NCI-H1694 (cell line): Measurements from ENCODE around the gene ASPDH.
A peak's percentile ranks its signal among the peaks of the same experiment; 100 is the strongest.
"Not testable (repeated sequence)": the region's sequence is repeated elsewhere in the genome, so short reads cannot be mapped to it uniquely, and the experiment has no call there.

ENCODE experiments used
- DNase-seq: peaks from one replicate; lab custom pipeline; 2025; lab: John Stamatoyannopoulos, UW

ASPDH gene

DNA sequence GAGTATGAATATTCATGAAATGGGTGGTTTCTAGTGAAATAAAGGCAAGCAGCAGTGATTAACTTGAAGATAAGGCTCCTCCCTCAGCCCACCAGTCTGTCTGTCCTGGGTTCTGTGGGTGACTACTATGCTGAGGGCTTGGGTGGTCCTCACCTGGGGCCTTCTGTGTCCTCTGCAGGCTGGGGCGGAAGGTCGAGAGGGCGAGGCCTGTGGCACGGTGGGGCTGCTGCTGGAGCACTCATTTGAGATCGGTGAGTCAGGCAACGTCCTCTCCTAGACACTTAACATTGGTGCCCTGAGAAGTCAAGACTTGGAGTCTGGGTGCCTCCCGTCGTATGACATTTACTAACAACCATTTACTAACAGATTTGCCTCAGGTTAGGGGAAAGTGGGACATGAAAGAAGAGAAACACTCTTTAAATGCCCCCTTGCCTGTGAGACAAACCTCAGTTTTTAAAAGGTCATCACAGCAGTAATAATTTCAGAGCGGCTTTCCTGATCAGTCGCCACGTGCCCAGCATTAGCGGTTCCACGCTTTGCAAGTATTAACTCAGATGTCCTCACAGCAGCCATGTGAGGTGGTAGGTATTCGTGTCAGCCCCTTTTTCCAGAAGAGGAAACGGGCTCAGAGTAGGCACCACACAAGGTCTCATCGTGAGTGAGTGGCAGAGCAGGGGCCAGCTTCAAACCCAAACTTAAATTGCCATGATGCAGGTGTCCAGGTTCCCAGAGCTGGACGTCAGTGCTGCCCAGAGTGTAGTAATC lies 35.8 kb downstream of the ASPDH start:
- no peak for DNase-seq

DNA sequence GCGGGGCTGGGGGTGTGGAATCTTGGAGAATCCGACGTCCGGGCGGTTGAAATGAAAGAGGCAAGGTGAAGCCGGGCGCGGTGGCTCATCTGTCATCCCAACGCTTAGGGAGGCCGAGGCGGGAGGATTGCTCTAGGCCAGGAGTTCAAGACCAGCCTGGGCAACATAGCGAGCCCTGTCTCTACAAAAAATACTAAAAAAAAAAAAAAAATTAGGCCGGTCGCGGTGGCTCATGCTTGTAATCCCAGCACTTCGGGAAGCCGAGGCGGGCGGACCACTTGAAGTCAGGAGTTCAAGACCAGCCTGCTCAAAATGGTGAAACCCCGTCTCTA lies 36.8 kb downstream of the ASPDH start:
- DNase-seq, result no peak

DNA sequence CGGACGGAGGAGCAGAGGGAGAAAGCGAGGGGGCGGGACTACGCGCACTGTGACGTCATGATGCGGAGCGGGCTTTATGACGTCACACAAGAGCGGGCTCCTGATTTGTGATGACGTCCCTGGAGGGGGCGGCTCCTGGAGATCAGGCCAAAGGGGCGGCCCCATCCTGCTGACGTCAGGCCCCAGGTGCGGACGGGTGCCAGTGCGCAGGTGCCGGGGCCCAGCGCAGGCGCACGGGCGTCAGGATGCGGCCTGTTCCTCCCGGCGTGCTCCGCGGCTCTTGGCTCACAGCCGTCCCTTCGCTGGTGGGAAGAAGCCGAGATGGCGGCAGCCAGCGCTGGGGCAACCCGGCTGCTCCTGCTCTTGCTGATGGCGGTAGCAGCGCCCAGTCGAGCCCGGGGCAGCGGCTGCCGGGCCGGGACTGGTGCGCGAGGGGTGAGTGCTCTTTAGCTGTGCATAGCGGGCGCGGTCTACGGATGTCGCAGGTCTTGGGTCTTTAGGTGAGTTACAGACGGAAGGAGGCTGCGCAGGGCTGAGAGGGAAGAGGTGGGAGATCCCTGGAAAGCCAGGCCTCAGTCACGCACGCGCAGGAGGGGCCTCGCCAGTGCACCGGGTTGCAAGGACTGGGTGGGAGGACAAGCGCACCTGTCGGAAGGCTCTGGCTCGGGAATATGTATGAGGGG lies 37.3 kb downstream of the ASPDH start, which contains the start of the genes EMC10 and GARIN5A:
EMC10 (plus strand) TSS at position 284 of the 683 bp plus-strand sequence; CDS start at position 322, 38 bp downstream.
GARIN5A (minus strand) TSS at position 625 of the 683 bp plus-strand sequence; CDS start at position 165, 460 bp downstream.
- DNase-seq, result peak; percentile 58

DNA sequence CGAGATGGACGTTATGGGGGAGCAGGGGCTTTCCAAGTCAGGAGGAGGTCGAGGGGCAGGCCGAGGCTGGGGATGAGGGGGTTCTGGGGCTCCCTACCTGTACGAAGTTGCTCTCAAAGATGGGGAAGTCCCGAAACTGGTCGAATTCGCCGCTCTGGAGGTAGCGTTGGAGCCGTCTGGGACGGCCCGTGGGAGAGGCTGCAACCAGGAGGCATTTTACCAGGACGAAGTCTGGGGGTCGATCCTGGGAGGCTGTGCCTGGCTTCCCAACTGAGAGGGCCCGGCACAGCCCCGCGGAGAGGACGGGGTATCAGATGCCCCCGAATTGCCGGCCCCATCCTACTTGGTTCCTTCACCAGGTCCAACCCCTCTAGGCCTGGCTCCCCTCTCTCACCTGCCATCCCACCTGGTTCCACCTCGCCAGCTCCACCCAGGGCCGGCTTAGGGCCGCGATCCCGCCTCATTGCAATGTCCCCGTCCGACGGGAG lies 37.9 kb downstream of the ASPDH start:
- DNase-seq, result no peak

DNA sequence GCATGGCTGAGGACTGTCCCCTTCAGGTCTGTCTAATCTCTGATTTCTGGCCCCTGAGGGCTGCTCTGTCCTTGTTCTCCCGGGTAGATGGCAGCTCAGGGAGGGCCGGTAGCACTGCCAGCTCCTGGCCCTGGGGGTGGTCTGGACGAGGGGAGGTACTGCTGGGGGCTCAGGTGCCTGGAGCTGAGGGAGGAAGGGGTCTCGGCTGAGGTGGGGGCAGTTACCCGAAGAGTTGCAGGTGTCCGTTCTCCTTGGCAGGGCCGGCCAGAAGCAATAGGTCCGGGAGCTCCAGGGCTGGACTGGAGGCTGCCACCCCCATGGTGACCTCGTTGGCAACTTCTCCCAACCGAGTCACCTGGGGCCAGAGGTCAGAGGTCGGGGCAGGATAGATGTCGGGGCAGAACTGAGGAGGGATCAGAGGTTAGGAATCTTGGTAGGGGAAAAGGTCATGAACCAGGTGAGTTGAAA lies 38.6 kb downstream of the ASPDH start:
- DNase-seq, result no peak

DNA sequence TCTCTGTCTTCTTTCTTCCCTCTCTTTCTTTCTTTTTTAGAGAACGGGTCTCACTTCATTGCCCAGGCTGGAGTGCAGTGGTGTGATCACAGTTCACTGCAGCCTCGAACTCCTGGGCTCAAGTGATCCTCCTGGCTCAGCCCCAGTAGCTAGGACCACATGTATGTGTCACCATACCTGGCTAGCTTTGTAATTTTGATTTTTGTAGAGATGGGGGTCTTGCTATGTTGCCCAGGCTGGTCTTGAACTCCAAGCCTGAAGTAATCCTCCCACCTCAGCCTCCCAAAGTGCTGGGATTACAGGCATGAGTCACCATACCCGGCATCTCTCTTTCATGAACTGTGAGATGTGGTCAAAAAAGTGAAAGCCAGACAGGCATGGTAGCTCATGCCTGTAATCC lies 40.4 kb downstream of the ASPDH start:
- not testable (repeated sequence) for DNase-seq

DNA sequence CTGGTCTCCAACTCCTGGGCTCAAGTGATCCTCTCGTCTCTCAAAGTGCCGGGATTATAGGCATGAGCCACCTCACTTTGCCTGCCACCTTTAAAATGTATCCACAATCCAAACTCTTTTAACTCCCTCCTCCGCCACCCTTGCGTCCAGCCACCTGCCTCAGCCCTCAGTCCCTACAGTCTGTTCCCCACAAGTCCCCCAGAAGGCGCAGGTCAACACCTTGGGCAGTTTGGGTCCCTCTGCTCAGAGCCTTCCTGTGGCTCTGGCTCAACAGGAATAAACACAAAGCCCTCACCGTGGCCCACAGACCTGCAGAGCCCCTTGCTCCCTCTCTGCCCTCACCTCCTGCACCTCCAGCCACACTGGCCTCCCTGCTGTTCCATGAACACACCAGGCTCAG lies 44.9 kb downstream of the ASPDH start:
- no peak for DNase-seq

DNA sequence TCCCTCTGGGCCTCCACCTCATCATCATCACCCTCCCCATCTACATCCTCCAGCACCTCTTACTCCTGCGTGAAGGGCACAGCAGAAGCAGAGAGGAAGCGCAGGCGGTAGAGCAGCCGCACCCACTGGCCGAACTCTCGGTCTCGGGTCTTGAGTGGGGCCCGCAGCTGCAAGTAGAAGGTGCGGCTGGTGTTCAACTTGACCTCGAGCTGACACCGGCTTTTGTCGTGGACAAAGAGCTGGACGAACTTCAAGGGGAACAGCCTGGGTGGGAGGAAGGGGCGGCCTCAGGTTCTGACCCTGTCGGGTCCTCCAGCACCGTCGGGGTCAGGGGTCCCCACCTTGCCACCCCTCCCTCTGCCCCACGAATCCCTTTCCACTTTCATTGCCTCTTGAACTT lies 46.1 kb downstream of the ASPDH start:
- DNase-seq, result no peak

DNA sequence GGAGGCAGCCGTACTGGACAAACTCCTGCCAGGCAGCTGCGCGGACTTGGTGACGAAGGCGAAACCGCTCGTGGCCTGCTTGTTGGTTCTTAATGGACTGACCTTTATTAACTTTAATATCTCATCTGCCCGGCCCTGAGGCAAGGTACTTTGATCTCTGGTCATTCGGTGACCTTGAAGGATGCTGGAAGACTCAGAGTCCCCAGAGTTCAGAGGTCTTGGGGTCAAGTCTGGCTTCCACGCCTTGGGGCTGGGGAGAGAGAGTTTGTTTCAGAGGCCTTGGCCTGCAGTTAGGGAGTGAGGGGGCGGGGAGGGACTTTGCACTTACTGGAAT lies 47.0 kb downstream of the ASPDH start:
- DNase-seq, result no peak

DNA sequence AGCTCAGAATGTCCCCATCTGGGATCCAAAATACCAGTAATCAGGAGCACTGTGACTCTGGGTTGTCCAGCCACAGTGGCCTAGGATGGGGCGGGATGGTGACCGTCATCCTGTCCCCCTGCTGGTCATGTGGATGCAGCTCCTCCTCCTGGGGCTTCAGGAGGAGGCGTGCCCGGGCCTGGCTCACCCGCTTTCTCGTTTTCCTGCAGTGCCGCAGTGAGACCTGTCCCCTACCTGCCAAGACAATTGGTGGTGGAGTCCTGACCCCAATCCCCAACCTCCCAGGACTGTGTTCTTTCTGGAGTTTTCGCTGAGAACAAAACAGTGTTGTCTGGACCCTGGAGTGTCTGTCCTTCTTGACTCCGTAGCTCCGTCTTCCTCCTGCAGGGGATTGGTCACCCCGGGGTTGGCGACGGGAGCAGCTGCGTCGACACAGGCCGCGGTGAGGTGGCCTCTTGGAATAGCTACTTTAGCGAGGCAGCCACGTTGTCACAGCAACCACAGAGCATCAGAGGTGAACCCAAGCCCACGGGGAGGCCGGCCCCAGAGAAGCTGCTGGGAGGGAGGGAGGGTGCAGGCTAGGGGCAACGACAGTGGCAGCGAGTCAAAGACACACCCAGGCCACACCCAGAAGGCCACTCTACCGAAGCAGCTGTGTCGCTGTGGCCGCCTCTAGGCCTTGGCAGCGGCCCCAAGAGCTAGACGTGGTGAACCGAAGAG lies 47.6 kb downstream of the ASPDH start:
- DNase-seq, result no peak

DNA sequence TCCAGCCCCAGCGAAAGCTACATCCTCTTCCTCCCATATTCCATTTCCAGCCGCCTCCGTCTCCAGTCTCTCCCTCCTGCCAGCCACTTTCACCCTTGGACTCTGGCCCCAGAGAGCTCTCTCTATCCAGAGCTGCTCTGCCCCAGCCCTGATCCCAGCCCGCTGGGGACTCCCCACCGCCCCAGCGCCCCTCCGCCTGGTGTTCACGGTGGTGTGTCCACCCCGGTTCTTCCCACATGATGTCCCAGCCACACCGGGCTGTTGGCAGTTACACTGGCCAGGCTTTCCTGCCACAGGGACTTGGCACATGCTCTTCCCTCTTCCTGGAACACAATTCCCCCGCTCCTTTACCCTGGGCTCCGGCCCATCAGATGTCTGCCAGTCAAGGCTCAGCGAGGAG lies 48.7 kb downstream of the ASPDH start:
- DNase-seq, result no peak

DNA sequence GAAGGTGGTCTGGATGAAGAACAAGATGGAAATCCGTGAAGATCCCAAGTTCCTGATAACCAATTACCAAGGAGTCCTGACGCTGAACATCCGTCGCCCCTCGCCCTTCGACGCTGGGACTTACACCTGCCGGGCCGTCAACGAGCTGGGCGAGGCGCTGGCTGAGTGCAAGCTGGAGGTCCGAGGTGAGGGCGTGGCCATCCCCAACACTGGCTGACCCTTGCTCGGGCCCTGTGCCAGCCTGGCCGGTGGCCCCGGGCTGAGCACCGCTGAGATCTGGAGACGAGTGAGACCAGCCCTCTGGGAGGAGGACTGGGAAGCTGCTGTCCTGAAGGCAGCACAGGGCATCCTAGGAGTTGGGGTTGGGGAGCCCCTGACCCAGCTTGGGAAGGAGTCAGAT lies 49.4 kb downstream of the ASPDH start:
- no peak for DNase-seq

DNA sequence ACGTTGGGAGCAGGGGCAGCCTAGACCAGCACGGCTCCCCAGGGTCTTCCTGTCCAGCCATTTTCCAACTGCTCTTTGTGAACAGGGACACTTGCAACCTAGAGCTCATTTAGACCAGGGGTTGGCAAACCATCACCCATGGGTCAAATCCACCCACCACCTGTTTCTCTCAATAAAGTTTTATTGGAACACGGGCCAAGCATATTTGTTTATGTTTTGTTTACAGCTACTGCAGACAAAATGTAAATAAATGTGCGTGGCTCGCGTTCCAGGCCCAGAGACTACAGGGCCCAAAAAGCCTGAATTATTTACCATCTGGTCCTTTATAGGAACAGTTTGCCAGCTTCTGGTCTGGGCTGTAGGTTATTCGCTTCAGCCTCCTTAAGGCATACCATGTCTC lies 50.7 kb downstream of the ASPDH start:
- DNase-seq, result no peak
